HG03520 (cell line): ENCODE results near the gene TNC.

Experiments
- ATAC-seq: cut with Tn5 transposase; IDR thresholded peaks from one replicate; pipeline ENCODE4 v1.9.1; 2021; ENCODE audit warnings: mild to moderate bottlenecking, moderate library complexity; ENCODE audit not compliant: unreplicated experiment

Gene TNC

GRCh38 chr9:114981063-114981462, 136.9 kb downstream of the TNC start:
- no peak for ATAC-seq

DNA sequence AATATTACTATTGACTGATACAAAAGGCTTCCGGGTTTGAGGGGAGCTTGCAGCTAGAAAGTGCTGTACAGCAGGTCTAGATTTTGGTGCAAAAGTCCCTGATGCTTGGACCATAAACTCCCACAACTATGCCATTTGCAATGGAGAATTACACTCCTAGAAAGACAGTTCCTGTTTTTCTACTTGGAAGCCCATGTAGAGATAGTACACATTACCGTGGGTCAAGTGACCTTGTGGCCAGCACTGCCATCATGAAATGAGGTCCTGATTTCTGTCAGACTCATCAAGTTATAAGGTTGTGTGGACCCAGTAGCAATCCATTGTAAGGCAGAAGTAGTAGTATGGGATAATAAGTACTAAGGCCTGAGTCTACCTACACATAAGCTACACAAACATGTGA, 144.7 kb downstream of the TNC start:
- ATAC-seq: no peak

GRCh38 chr9:114972510-114973136, 145.3 kb downstream of the TNC start:
- ATAC-seq: no peak
